ENCODE results near the gene HAUS7.

GRCh38 chrX:153406903-153407302 lies 63.5 kb downstream of the HAUS7 start:
- TF ChIP-seq CTCF (IDR thresholded peaks at IDR 0.05) (no peak), POLR2A (IDR thresholded peaks at IDR 0.05) (no peak)

All from Peyer's patch (tissue), 4 donors.